NCI-H2107 treated with DMSO at 0.1 percent for 48 hours (cell line): ENCODE measurements around the gene HLA-DRB1.
"Not testable (repeated sequence)": the region's sequence is repeated elsewhere in the genome, so short reads cannot be mapped to it uniquely, and the experiment has no call there.

Experiments used
- DNase-seq: peaks from one replicate; lab custom pipeline; 2025; ENCODE audit not compliant: unreplicated experiment; lab: John Stamatoyannopoulos, UW

The HLA-DRB1 gene

DNA sequence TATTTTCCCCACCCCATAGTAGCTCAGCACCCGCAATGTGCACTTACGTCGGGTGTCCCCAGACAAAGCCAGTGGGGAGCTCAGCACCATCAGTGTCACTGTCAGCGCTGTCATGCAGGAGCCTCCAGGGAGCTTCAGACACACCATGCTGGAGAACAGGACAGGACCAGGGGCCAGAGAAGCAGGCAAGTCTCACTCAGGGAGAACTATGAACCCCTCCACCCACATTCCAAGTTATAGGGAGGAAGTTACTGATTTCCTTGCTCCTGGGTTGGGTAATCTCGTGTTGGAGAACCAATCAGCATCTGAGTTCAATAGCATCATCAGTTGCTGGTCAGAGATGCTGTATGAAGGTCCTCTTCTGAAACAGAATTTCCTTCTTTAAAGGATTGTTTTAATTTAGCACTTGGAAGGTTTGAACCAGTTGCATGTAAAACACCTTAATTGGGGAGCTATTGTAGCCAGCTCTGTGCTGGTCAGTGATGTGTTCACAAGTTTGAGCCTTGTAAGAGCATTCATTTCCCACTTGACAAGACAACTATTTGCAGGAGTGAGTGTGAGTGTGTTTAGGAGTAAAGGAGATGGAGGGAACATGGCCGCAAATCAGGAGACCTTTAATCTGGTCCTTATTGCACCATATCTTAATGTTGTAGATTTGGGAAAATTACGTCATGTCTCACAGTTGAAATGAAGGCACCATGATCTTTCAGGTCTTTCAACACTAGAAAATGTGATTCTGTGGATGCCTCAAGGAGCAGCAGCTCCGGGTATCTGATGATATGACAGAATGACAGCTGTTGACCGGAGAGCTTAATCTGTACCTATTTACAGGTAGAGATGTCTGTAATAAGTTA lies at the start of gene HLA-DRB1:
Gene HLA-DRB1, minus strand, starts transcription at position 253 of the 854 bp plus-strand sequence. Its CDS starts 106 bp downstream, at position 147.
- no peak for DNase-seq

- DNase-seq = no peak
These were observed 49.0 kb upstream of the HLA-DRB1 start for GRCh38 chr6:32638532-32639219.

- no peak for DNase-seq
These were observed 48.2 kb upstream of the HLA-DRB1 start for GRCh38 chr6:32637883-32638282.

DNA sequence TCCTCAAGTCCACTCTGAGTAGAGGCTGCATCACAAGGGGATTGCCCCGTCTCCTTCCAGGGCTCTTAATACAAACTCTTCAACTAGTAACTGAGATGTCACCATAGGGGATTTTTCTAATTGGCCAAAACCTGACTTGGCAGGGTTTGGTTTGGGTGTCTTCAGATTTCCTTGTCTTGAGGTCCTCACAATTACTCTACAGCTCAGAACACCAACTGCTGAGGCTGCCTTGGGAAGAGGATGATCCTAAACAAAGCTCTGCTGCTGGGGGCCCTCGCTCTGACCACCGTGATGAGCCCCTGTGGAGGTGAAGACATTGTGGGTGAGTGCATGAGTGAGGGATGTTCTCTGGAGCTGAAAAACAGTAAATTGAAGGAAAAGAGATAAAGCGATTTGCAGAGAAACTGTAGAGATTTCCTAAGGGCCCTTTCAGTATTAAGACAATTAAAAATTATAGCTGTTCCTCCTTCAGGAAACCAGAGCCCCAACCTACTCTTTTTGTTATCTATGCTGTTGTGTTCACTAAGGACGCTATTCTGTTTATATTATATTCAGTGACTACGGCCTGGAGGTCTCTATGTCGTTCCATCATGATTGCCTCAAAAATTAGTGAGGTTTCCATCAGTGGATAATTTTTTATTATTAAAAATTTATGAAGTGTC lies 47.7 kb upstream of the HLA-DRB1 start, which contains the start of gene HLA-DQA1:
Gene HLA-DQA1, plus strand, starts transcription at position 188 of the 662 bp plus-strand sequence. Its CDS starts 53 bp downstream, at position 241.
- no peak for DNase-seq

DNA sequence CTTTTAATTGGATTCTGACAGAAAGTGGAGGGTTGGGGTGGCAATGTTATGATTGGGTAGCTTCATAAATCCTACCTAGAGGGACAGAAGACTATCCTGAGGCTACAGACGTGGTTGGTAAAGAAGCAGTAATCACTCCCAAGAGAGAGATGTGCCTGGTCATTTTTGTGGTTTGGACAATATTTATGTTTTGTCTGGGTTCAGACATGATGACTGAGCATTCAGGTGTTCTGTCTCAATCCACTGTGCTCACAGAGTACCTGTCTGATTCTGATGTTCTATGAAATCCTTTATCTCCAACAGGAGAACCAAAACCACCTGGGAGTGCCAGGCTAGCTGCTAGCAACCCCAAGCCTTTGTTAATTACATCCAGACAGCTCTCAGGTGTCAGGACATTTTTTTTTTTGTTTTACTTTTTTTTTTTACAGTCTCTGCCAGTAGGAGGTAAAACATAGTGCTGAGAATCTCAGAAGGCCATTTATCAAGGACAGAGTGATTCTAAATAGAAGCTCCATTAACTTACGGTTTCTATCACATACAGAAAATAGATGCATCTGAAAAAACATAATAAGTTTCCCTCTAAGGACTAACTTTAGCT lies 46.0 kb upstream of the HLA-DRB1 start:
- DNase-seq = no peak

DNA sequence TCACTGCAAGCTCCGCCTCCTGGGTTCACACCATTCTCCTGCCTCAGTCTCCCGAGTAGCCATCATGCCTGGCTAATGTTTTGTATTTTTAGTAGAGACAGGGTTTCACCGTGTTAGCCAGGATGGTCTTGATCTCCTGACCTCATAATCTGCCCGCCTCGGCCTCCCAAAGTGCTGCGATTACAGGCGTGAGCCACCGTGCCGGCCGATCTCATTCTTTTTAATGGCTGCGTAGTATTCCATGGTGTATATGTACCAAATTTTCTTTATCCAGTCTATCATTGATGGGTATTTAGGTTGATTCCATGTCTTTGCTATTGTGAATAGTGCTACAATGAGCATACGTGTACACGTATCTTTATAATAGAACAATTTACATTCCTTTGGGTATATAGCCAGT lies 40.1 kb upstream of the HLA-DRB1 start:
- DNase-seq = not testable (repeated sequence)

DNA sequence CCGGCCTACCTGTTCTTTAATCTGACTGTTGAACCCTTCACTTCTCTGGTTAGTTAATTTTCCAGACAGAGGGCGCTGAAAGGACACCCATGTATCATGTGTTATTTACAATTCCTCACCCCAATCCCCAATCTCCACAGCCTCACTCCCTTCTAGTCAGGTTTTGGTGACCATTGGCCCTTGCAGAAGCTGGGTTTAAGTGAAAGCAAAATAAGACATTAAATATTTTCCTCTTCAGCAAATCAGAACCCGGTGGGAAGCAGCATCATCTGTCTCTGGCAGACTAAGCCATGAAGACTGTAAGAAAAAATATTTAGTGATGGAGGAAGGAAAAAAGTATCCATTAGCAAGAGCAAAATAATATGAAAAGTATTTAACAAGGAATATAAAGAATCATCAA lies 38.2 kb upstream of the HLA-DRB1 start:
- DNase-seq = no peak

DNA sequence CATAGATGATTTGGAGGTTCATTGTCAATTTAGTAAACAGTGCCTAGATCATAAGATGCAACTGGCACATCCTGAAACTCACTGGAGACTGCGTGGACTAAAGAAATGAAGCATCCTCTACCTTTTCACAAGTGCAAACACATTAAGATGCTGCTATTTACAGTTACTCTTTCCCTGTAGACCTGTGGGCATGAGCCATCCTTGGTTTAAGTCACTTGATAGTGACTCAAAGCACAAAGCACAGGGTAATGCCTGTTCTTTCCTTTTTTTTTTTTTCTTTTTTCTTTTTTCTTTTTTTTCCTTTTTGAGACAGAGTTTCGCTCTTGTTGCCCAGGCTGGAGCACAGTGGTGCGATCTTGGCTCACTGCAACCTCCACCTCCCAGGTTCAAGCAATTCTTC lies 37.6 kb upstream of the HLA-DRB1 start:
- no peak for DNase-seq

DNA sequence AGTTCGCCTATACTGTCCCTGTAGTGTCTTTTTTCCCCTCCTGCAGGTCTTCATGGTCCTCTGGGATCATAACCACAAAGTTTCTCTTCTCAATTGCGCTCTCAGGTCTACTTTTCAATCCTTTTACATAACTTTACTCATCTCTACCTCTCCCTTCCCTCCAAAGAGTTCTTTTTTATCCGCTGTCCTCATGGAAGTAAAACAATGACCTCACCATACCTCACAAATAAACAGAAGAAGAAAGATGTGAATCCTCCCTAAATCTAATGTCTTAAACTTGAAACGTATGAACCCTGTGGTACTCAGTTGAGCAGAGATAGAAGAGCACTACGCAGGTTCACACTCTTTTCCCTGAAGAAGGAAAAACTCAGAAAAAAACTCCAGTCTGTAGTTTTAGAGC lies 35.5 kb upstream of the HLA-DRB1 start:
- no peak for DNase-seq

- DNase-seq = no peak
These were observed 34.9 kb upstream of the HLA-DRB1 start for GRCh38 chr6:32624565-32624964.

DNA sequence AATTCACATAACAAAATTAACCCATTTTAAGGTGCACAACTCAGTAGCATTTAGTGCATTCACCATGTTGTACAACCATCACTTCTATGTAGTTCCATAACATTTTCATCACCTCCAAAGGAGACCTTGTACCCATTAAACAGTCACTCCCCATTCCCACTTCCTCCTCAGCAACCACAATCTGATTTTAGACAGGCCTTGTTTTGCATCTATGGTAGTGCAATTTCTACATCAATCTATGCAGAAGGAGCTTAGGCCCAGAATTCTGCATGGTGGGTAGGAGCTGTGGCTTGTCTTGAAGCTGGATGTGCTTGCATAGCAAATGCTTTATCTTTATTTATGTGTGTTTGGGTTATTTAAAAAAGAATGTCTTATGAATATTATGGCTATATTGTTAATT lies 34.0 kb upstream of the HLA-DRB1 start:
- DNase-seq = no peak

GRCh38 chr6:32622545-32623401 lies 33.1 kb upstream of the HLA-DRB1 start:
- no peak for DNase-seq

- no peak for DNase-seq
These were observed 31.7 kb upstream of the HLA-DRB1 start for GRCh38 chr6:32621372-32621771.

DNA sequence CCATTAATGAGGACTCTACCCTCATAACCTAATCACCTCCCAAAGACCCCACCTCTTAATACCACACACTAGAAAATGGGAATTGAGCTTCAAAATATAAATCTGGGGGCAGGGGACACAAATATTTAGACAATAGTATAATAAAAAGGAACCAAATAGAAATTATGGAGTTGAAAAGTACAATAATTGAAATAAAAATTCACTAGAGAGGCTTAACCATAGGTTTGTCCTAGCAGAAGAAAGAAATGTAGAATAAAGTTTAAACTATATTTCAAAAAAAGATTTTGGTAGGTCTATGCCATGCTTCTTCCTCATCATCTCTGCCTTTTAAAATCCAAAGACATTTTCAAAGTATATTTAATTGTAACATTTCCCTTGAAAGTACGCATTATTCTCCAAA lies 28.1 kb upstream of the HLA-DRB1 start:
- no peak for DNase-seq

- DNase-seq = no peak
These were observed 26.4 kb upstream of the HLA-DRB1 start for GRCh38 chr6:32615885-32616532.

- DNase-seq = no peak
These were observed 24.9 kb upstream of the HLA-DRB1 start for GRCh38 chr6:32614366-32615081.

GRCh38 chr6:32613475-32613874 lies 23.8 kb upstream of the HLA-DRB1 start:
- no peak for DNase-seq

- no peak for DNase-seq
These were observed 21.1 kb upstream of the HLA-DRB1 start for GRCh38 chr6:32610682-32611296.
